GM13976 (cell line): ENCODE data around the gene SWAP70.

Source experiments
- DNase-seq: peaks from one replicate; pipeline ENCODE4 v3.0.0; 2012; ENCODE audit warnings: low spot score
- in situ Hi-C: fragments of 300-500 bp; cut with MboI; formaldehyde crosslinking; loops from one replicate; pipeline ENCODE4 v1.12.0; 2022; ENCODE audit warnings: low sequenced_read_pairs, mixed read lengths, inconsistent platforms; ENCODE audit not compliant: unreplicated experiment
- TF ChIP-seq, protein P1 (sequence below): IDR thresholded peaks from 2 replicates; pipeline ENCODE4 v1.5.1; 2012; ENCODE audit warnings: borderline replicate concordance, mild to moderate bottlenecking; ENCODE audit not compliant: insufficient read depth; ENCODE audit errors: extremely low read depth, missing control alignments, control extremely low read depth

The SWAP70 gene

DNA sequence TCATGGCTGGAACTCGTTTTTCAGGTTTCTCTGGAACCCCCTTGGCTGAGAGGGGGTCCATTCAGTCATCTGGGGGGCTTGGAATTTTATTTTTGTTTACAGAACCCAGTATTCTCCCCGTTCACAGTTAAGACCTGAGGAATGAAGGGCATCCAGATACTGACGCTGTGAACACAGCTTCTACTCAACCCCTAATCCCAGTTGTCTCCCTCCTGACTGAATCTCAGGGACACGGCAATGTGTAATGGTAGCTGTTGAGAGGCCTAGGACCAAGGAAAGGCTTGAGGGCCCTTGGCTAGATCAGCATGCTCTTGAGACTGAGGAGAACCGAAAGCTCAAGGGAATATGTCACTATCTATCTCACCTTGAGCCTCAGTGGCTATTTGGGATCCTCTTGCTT lies 113.6 kb downstream of the SWAP70 start:
- in situ Hi-C loops, result no loop called here
- TF ChIP-seq, protein P1, sequence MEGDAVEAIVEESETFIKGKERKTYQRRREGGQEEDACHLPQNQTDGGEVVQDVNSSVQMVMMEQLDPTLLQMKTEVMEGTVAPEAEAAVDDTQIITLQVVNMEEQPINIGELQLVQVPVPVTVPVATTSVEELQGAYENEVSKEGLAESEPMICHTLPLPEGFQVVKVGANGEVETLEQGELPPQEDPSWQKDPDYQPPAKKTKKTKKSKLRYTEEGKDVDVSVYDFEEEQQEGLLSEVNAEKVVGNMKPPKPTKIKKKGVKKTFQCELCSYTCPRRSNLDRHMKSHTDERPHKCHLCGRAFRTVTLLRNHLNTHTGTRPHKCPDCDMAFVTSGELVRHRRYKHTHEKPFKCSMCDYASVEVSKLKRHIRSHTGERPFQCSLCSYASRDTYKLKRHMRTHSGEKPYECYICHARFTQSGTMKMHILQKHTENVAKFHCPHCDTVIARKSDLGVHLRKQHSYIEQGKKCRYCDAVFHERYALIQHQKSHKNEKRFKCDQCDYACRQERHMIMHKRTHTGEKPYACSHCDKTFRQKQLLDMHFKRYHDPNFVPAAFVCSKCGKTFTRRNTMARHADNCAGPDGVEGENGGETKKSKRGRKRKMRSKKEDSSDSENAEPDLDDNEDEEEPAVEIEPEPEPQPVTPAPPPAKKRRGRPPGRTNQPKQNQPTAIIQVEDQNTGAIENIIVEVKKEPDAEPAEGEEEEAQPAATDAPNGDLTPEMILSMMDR, result no peak
- no peak for DNase-seq

DNA sequence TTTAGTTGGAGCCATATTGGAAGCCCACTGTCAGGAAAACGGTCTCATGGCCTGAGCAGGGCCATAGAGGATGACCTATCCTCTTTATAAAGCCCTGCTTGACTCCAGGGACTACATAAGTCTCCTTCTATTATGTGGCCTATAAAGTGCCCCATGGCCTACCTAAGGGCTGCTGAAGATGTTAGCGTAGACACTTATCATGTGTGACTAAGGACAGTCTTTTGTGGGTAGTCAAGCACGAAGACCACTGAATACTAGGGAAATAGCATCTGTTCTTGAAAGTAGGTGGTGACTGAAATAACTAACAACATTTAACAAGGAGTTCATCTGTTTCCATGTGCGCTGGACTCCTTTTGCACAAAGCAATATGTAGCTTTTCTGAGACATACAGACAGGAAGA lies 117.1 kb downstream of the SWAP70 start:
- in situ Hi-C loops, result no loop called here
- no peak for DNase-seq
- TF ChIP-seq, protein P1, result no peak

- DNase-seq, result no peak
- in situ Hi-C loops, result no loop called here
- TF ChIP-seq, protein P1, result no peak
These were observed 120.1 kb downstream of the SWAP70 start for GRCh38 chr11:9783986-9784385.

GRCh38 chr11:9784602-9785315 lies 120.9 kb downstream of the SWAP70 start:
- in situ Hi-C loops, result no loop called here
- TF ChIP-seq, protein P1, result no peak
- no peak for DNase-seq

DNA sequence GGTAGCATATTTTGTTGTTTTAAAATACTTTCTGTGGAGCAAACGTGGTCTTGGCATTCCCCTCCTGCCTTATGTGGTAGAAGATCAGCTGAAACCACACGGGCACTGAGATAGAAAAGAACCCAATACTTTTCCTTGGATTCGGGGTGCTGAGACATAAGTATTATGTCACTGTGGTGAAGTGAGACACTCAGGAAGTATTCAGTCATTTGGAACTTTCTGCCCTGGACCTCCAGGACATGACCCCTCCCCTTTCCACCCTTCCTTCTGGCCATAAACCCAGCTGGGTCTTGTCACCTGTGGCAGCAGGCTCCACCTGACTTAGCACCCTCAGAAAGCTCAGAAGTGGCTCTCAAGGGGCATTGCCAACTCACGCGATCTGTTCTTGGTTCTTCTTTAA lies 123.4 kb downstream of the SWAP70 start:
- TF ChIP-seq, protein P1, result no peak
- no peak for DNase-seq
- in situ Hi-C loops, result no loop called here

- in situ Hi-C loops, result no loop called here
- TF ChIP-seq, protein P1, result no peak
- no peak for DNase-seq
These were observed 124.2 kb downstream of the SWAP70 start for GRCh38 chr11:9787981-9788521.
